ENCODE results near the gene COL5A1.

DNA sequence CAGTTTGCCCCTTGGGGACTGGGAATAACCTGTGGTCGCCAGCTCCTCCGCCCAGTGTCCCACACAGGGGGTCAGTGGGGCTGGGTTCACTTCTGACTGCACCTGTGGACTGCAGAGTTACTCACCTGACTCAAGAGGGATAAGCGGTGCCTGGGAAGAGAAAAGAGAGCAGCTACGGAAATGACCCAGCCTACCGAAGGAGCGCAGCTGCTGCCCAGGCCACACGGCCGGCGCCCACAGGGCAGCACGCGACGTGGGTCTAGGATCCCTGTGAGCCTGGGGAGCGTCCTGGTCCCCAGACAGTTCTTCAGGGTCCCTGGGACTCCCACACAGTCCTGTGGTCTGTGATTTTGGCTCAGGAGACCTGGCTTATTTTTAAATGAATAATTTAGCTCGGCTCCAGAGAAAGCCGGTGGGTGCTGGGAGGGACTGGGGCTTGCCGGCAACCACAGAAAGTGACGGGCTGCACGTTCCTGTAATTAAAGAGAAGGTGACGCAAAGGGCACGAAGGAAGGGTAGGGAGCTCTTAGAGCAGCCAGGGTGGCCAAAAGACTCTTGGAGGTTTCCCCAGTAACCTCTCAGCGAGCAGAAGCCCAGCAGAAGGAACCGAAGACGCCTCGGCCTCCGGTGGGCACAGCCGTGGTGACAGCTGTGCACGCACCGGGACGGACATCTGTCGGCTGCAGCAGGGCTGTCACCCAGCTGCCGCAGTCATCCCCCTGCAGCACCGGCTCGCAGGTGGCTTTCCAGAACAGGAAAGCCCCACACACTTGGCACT lies 141.5 kb downstream of the COL5A1 start:
- TF ChIP-seq, protein P1, sequence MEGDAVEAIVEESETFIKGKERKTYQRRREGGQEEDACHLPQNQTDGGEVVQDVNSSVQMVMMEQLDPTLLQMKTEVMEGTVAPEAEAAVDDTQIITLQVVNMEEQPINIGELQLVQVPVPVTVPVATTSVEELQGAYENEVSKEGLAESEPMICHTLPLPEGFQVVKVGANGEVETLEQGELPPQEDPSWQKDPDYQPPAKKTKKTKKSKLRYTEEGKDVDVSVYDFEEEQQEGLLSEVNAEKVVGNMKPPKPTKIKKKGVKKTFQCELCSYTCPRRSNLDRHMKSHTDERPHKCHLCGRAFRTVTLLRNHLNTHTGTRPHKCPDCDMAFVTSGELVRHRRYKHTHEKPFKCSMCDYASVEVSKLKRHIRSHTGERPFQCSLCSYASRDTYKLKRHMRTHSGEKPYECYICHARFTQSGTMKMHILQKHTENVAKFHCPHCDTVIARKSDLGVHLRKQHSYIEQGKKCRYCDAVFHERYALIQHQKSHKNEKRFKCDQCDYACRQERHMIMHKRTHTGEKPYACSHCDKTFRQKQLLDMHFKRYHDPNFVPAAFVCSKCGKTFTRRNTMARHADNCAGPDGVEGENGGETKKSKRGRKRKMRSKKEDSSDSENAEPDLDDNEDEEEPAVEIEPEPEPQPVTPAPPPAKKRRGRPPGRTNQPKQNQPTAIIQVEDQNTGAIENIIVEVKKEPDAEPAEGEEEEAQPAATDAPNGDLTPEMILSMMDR (IDR thresholded peaks at IDR 0.05): no peak
- TF ChIP-seq POLR2A (IDR thresholded peaks at IDR 0.05): no peak
- TF ChIP-seq POLR2AphosphoS5 (IDR thresholded peaks at IDR 0.05): no peak
- no peak for TF ChIP-seq EP300 (IDR thresholded peaks at IDR 0.05)

Data from upper lobe of left lung (tissue), 4 donors.